ENCODE results near the gene KRT84. TPM values are rescaled to one million over a fixed set of nuclear protein-coding genes. Genes with fewer than 3 reads are reported as not detected.

Gene KRT84
- polyA plus RNA-seq, 5 donors = not detected

- DNase-seq = no peak
Observed at GRCh38 chr12:52343550-52343949, 41.9 kb downstream of the KRT84 start.

- DNase-seq = no peak
Observed at GRCh38 chr12:52342781-52343490, 42.5 kb downstream of the KRT84 start.

- DNase-seq = no peak
Observed at GRCh38 chr12:52341066-52341580, 44.3 kb downstream of the KRT84 start.

GRCh38 chr12:52338241-52338960 is 47.1 kb downstream of the KRT84 start:
- no peak for DNase-seq

GRCh38 chr12:52337054-52337453 is 48.4 kb downstream of the KRT84 start:
- no peak for DNase-seq

- DNase-seq = no peak
Observed at GRCh38 chr12:52336641-52337040, 48.8 kb downstream of the KRT84 start.

- DNase-seq = no peak
Observed at GRCh38 chr12:52335598-52336262, 49.7 kb downstream of the KRT84 start.

- DNase-seq = no peak
Observed at GRCh38 chr12:52334185-52334584, 51.3 kb downstream of the KRT84 start.

- DNase-seq = no peak
Observed at GRCh38 chr12:52333321-52333720, 52.1 kb downstream of the KRT84 start.

- DNase-seq = no peak
Observed at GRCh38 chr12:52332381-52332780, 53.1 kb downstream of the KRT84 start.

- no peak for DNase-seq
Observed at GRCh38 chr12:52331833-52332232, 53.6 kb downstream of the KRT84 start.

GRCh38 chr12:52331039-52331438 is 54.4 kb downstream of the KRT84 start:
- no peak for DNase-seq

GRCh38 chr12:52327830-52328500 is 57.5 kb downstream of the KRT84 start:
- no peak for DNase-seq

Other genes with a start within 250 kb of the KRT84 start
- 1 to 10 TPM in 2 of 5 donors, under 1 TPM in 3; 0.48 to 1.9 (median 0.90) TPM for gene KRT80, start 193.6 kb downstream of the KRT84 start, polyA plus RNA-seq (ENCODE audit: insufficient read depth in 1 of 5, insufficient read length in 5 of 5, low replicate concordance in 1 of 5)
- 10 to 100 TPM; 13.7 to 47.1 (median 24.3) TPM for gene KRT7, start 152.4 kb downstream of the KRT84 start, polyA plus RNA-seq (ENCODE audit: insufficient read depth in 1 of 5, insufficient read length in 5 of 5, low replicate concordance in 1 of 5)
- under 1 TPM in 4 of 5 donors, not detected in 1; 0.08 to 0.24 (median 0.18) TPM for gene KRT86, start 111.0 kb downstream of the KRT84 start, polyA plus RNA-seq (ENCODE audit: insufficient read depth in 1 of 5, insufficient read length in 5 of 5, low replicate concordance in 1 of 5)
- gene KRT81, start 94.1 kb downstream of the KRT84 start, polyA plus RNA-seq (ENCODE audit: insufficient read depth in 1 of 5, insufficient read length in 5 of 5, low replicate concordance in 1 of 5) = under 1 TPM in 3 of 5 donors, not detected in 2; 0.11 to 0.24 (median 0.16) TPM
- gene KRT83, start 64.3 kb downstream of the KRT84 start, polyA plus RNA-seq (ENCODE audit: insufficient read depth in 1 of 5, insufficient read length in 5 of 5, low replicate concordance in 1 of 5) = not detected
- under 1 TPM in 1 of 5 donors, not detected in 4; 0.06 TPM for gene KRT85, start 18.2 kb downstream of the KRT84 start, polyA plus RNA-seq (ENCODE audit: insufficient read depth in 1 of 5, insufficient read length in 5 of 5, low replicate concordance in 1 of 5)
- not detected for gene KRT82, start 20.7 kb upstream of the KRT84 start, polyA plus RNA-seq (ENCODE audit: insufficient read depth in 1 of 5, insufficient read length in 5 of 5, low replicate concordance in 1 of 5)
- gene KRT75, start 48.7 kb upstream of the KRT84 start, polyA plus RNA-seq (ENCODE audit: insufficient read depth in 1 of 5, insufficient read length in 5 of 5, low replicate concordance in 1 of 5) = not detected
- not detected for gene KRT6B, start 66.5 kb upstream of the KRT84 start, polyA plus RNA-seq (ENCODE audit: insufficient read depth in 1 of 5, insufficient read length in 5 of 5, low replicate concordance in 1 of 5)
- under 1 TPM in 1 of 5 donors, not detected in 4; 0.08 TPM for gene KRT6C, start 88.2 kb upstream of the KRT84 start, polyA plus RNA-seq (ENCODE audit: insufficient read depth in 1 of 5, insufficient read length in 5 of 5, low replicate concordance in 1 of 5)
- gene KRT6A, start 107.6 kb upstream of the KRT84 start, polyA plus RNA-seq (ENCODE audit: insufficient read depth in 1 of 5, insufficient read length in 5 of 5, low replicate concordance in 1 of 5) = under 1 TPM in 1 of 5 donors, not detected in 4; 0.20 TPM
- 1 to 10 TPM in 1 of 5 donors, under 1 TPM in 4; 0.29 to 1.0 (median 0.47) TPM for gene KRT5, start 134.7 kb upstream of the KRT84 start, polyA plus RNA-seq (ENCODE audit: insufficient read depth in 1 of 5, insufficient read length in 5 of 5, low replicate concordance in 1 of 5)
- under 1 TPM in 3 of 5 donors, not detected in 2; 0.06 to 0.12 (median 0.08) TPM for gene KRT71, start 167.5 kb upstream of the KRT84 start, polyA plus RNA-seq (ENCODE audit: insufficient read depth in 1 of 5, insufficient read length in 5 of 5, low replicate concordance in 1 of 5)
- not detected for gene KRT74, start 188.2 kb upstream of the KRT84 start, polyA plus RNA-seq (ENCODE audit: insufficient read depth in 1 of 5, insufficient read length in 5 of 5, low replicate concordance in 1 of 5)
- under 1 TPM; 0.09 to 0.46 (median 0.18) TPM for gene KRT72, start 215.8 kb upstream of the KRT84 start, polyA plus RNA-seq (ENCODE audit: insufficient read depth in 1 of 5, insufficient read length in 5 of 5, low replicate concordance in 1 of 5)
- under 1 TPM in 4 of 5 donors, not detected in 1; 0.10 to 0.19 (median 0.15) TPM for gene KRT73, start 232.9 kb upstream of the KRT84 start, polyA plus RNA-seq (ENCODE audit: insufficient read depth in 1 of 5, insufficient read length in 5 of 5, low replicate concordance in 1 of 5)